Suprapubic skin (tissue), 4 donors: ENCODE results near the gene FBLIM1.

Experiments used
- CTCF ChIP-seq, 2 donors: fragments of 200-600 bp in 1 of 2; fragments of 450-650 bp in 1 of 2; sonication (generic) in 1 of 2; IDR thresholded peaks; one replicate each; pipeline ENCODE4 v1.5.1; 2016 to 2019; ENCODE audit warnings: antibody characterized with exemption in 2 of 2, mild to moderate bottlenecking in 1 of 2, moderate library complexity in 1 of 2
- EP300 ChIP-seq: sonication (generic); formaldehyde crosslinking; IDR thresholded peaks from one replicate; pipeline ENCODE4 v1.6.1; 2017; ENCODE audit warnings: antibody characterized with exemption
- POLR2A ChIP-seq, 2 donors: fragments of 450-650 bp; IDR thresholded peaks; one replicate each; pipeline ENCODE4 v1.6.1; 2017; ENCODE audit warnings: antibody characterized with exemption in 2 of 2, mild to moderate bottlenecking in 2 of 2, moderate library complexity in 2 of 2
- POLR2AphosphoS5 ChIP-seq, 3 donors: sonication (generic); formaldehyde crosslinking; IDR thresholded peaks; one replicate each; pipeline ENCODE4 v1.6.1; 2017; ENCODE audit warnings: antibody characterized with exemption in 3 of 3

- TF ChIP-seq CTCF (IDR thresholded peaks at IDR 0.05): no peak
- TF ChIP-seq POLR2A (IDR thresholded peaks at IDR 0.05): no peak
- TF ChIP-seq POLR2AphosphoS5 (IDR thresholded peaks at IDR 0.05): no peak
- no peak for TF ChIP-seq EP300
These were observed 21.7 kb upstream of the FBLIM1 start for GRCh38 chr1:15736892-15737261.
